ENCODE measurements around the gene TNRC18.
"Not testable (repeated sequence)": the region's sequence is repeated elsewhere in the genome, so short reads cannot be mapped to it uniquely, and the experiment has no call there.

TNRC18 gene

GRCh38 chr7:5265320-5266190 is 158.1 kb downstream of the TNRC18 start:
- DNase-seq = no peak

- DNase-seq = not testable (repeated sequence)
Measured at GRCh38 chr7:5263066-5263465, 160.6 kb downstream of the TNRC18 start.

GRCh38 chr7:5260530-5261068 is 163.0 kb downstream of the TNRC18 start:
- not testable (repeated sequence) for DNase-seq
